Gastroesophageal sphincter (tissue), 4 donors: ENCODE data around the gene PCNT. TPM values are rescaled to one million over a fixed set of nuclear protein-coding genes. Genes with fewer than 3 reads are reported as not detected.

Source experiments
- ATAC-seq: fragments of 150-250 bp; one replicate; pipeline ENCODE4 v1.9.1; 2016; ENCODE audit warnings: mild to moderate bottlenecking, moderate library complexity
- H3K27ac ChIP-seq, 4 donors: fragments of 200-600 bp; sonication (generic) in 3 of 4; 1 replicate in 3 of 4; 2 replicates in 1 of 4; pipeline ENCODE4 v1.5.1; 2016 to 2019
- H3K27me3 ChIP-seq: fragments of 200-600 bp; sonication (generic); one replicate; pipeline ENCODE4 v1.5.1; 2019
- H3K36me3 ChIP-seq, 2 donors: fragments of 200-600 bp; sonication (generic); one replicate each; pipeline ENCODE4 v1.5.1; 2019; ENCODE audit warnings: control low read depth in 1 of 2
- H3K4me1 ChIP-seq, 3 donors: fragments of 200-600 bp; sonication (generic); 1 replicate in 2 of 3; 2 replicates in 1 of 3; pipeline ENCODE4 v1.5.1; 2016 to 2019; ENCODE audit warnings: control low read depth in 2 of 3
- H3K4me3 ChIP-seq, 2 donors: fragments of 200-600 bp; sonication (generic); one replicate each; pipeline ENCODE4 v1.5.1; 2019; ENCODE audit warnings: mild to moderate bottlenecking in 1 of 2, moderate library complexity in 1 of 2
- H3K9me3 ChIP-seq, 3 donors: fragments of 200-600 bp; sonication (generic); one replicate each; pipeline ENCODE4 v1.5.1; 2017 to 2019; ENCODE audit warnings: control low read depth in 2 of 3
- CTCF ChIP-seq, 4 experiments: fragments of 200-600 bp in 2 of 4; fragments of 450-650 bp in 2 of 4; sonication (generic) in 1 of 4; IDR thresholded peaks; one replicate each; pipeline ENCODE4 v1.5.1; 2017 to 2019; ENCODE audit warnings: antibody characterized with exemption in 4 of 4, mild to moderate bottlenecking in 2 of 4, moderate library complexity in 2 of 4
- EP300 ChIP-seq: sonication (generic); formaldehyde crosslinking; IDR thresholded peaks from one replicate; pipeline ENCODE4 v1.6.1; 2017; ENCODE audit warnings: antibody characterized with exemption, mild to moderate bottlenecking
- POLR2A ChIP-seq, 2 donors: fragments of 450-650 bp; IDR thresholded peaks; one replicate each; pipeline ENCODE4 v1.6.1; 2017; ENCODE audit warnings: antibody characterized with exemption in 2 of 2, mild to moderate bottlenecking in 2 of 2, moderate library complexity in 1 of 2
- POLR2AphosphoS5 ChIP-seq: sonication (generic); formaldehyde crosslinking; IDR thresholded peaks from one replicate; pipeline ENCODE4 v1.6.1; 2017; ENCODE audit warnings: antibody characterized with exemption
- WGBS, 2 donors: methylation state at CpG; one replicate each; pipeline ENCODE4 v1.1.5; 2018; ENCODE audit warnings: low coverage in 1 of 2; 5-methylcytosine and 5-hydroxymethylcytosine counted together
- total RNA-seq, 4 donors: library from RNA; depleted of rRNA; stranded (reverse); fragments of >200 nt; gene quantifications; one replicate each; pipeline ENCODE4 v1.1.0, GENCODE V29; 2016

The PCNT gene
- total RNA-seq, 4 donors from 2014 or later = 24.3 to 31.1 (median 27.3) TPM

GRCh38 chr21:46297338-46298271 is 26.4 kb upstream of the PCNT start:
- Histone ChIP-seq H3K36me3 (peaks cover 0 to 29% of the 10 kb centered on the region in 2 donors), H3K4me1 (peaks cover 0 to 27% (median 9%) of the 10 kb centered on the region in 3 donors), H3K27ac (peak overlapping the region in 3 of 4 donors; percentile 56 to 70 (median 60)), H3K9me3 (no peaks in the 10 kb centered on the region), H3K4me3 (peak overlapping the region; percentile 3 to 52), H3K27me3 (peaks cover 63% of the 10 kb centered on the region)
- no peak for TF ChIP-seq EP300
- WGBS, 2 donors = 0 to 20% methylated on average over 2 to 7 of the region's 84 CpGs
- no peak for ATAC-seq

DNA sequence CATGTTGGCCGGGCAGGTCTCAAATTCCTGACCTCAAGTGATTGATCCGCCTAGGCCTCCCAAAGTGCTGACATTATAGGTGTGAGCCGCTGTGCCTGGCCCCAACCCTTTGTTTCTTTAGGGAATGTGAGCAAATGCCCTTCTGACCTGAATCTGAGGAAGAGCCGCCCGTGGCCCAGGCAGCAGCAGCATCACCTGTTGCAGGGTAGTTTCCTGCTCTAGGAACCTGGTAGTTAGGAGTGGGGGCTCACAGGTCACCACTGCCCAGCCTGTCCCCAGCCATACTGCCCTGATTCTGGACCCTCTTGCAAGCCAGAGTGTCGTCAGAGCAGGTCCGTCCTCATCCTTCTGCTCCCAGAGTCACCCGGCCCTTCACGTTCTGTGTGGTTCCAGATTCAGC is 24.8 kb upstream of the PCNT start:
- Histone ChIP-seq H3K27me3 (peaks cover 63% of the 10 kb centered on the region), H3K4me1 (peaks cover 0 to 27% (median 9%) of the 10 kb centered on the region in 3 donors), H3K9me3 (no peaks in the 10 kb centered on the region), H3K27ac (no peak overlapping the region), H3K4me3 (no peak overlapping the region), H3K36me3 (peaks cover 0 to 29% of the 10 kb centered on the region in 2 donors)
- 70 to 100% methylated on average over 3 to 4 of the region's 9 CpGs for WGBS, 2 donors
- TF ChIP-seq EP300 (no peak), POLR2AphosphoS5 (no peak), POLR2A (IDR thresholded peaks at IDR 0.05) (no peak), CTCF (IDR thresholded peaks at IDR 0.05) (no peak)
- no peak for ATAC-seq

- no peak overlapping the region for H3K4me3 ChIP-seq
- H3K9me3 ChIP-seq = no peaks in the 10 kb centered on the region
- peaks cover 0 to 15% (median 9%) of the 10 kb centered on the region in 3 donors for H3K4me1 ChIP-seq
- peaks cover 0 to 44% of the 10 kb centered on the region in 2 donors for H3K36me3 ChIP-seq
- H3K27ac ChIP-seq = no peak overlapping the region
- ATAC-seq = no peak
- TF ChIP-seq POLR2AphosphoS5 (no peak), EP300 (no peak), POLR2A (IDR thresholded peaks at IDR 0.05) (no peak), CTCF (IDR thresholded peaks at IDR 0.05) (no peak)
- H3K27me3 ChIP-seq = peaks cover 47% of the 10 kb centered on the region
- WGBS, 2 donors = no CpG with 5 or more reads among the region's 14 CpGs
Observed at GRCh38 chr21:46301759-46302158, 22.2 kb upstream of the PCNT start.

DNA sequence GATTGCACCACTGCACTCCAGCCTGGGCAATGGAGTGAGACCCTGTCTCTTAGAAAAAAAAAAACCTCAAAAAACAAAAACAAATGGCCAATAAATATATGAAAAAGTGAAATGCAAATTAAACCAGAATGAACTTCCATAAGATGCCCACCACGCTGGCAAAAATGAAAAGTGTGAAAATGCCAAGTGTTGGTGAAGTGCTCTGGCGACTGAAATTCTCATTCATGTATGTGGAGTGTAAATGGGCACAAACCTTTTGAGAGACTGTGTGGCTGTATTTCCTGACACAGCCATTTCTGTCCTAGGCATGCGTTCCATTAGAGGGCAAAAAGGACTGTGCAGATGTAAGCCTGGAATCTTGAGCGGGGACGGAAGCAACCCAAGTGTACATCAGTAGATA is 19.5 kb upstream of the PCNT start:
- no peak overlapping the region for H3K27ac ChIP-seq
- H3K27me3 ChIP-seq = peaks cover 20% of the 10 kb centered on the region
- H3K36me3 ChIP-seq = peaks cover 0 to 42% of the 10 kb centered on the region in 2 donors
- H3K4me1 ChIP-seq = no peaks in the 10 kb centered on the region
- 76 to 90% methylated on average over 4 to 5 of the region's 5 CpGs for WGBS, 2 donors
- no peak for ATAC-seq
- H3K9me3 ChIP-seq = no peaks in the 10 kb centered on the region
- TF ChIP-seq EP300 (no peak), CTCF (IDR thresholded peaks at IDR 0.05) (no peak), POLR2AphosphoS5 (no peak)
- no peak overlapping the region for H3K4me3 ChIP-seq

- H3K4me1 ChIP-seq = no peaks in the 10 kb centered on the region
- no peaks in the 10 kb centered on the region for H3K9me3 ChIP-seq
- peaks cover 15% of the 10 kb centered on the region for H3K27me3 ChIP-seq
- peaks cover 0 to 42% of the 10 kb centered on the region in 2 donors for H3K36me3 ChIP-seq
- TF ChIP-seq CTCF (IDR thresholded peaks at IDR 0.05) (no peak), POLR2AphosphoS5 (no peak), EP300 (no peak)
- ATAC-seq = no peak
- WGBS, 2 donors = 95 to 98% methylated on average over 11 of the region's 11 CpGs
- H3K4me3 ChIP-seq = no peak overlapping the region
- H3K27ac ChIP-seq = no peak overlapping the region
Observed at GRCh38 chr21:46304955-46305354, 19.0 kb upstream of the PCNT start.
